ENCODE results near the gene SCYL2. TPM values are rescaled to one million over a fixed set of nuclear protein-coding genes. Genes with fewer than 3 reads are reported as not detected.

SCYL2 gene
- total RNA-seq, 4 donors from 2014 or later: 51.0 to 72.8 (median 61.4) TPM

GRCh38 chr12:100376161-100376560, 109.2 kb downstream of the SCYL2 start:
- Histone ChIP-seq H3K9me3 (no peaks in the 10 kb centered on the region), H3K27ac (no peak overlapping the region), H3K4me1 (peaks cover 0 to 21% (median 0%) of the 10 kb centered on the region in 3 donors), H3K4me3 (no peak overlapping the region), H3K36me3 (no peaks in the 10 kb centered on the region), H3K27me3 (no peaks in the 10 kb centered on the region)
- 100% methylated on average over 1 of the region's 1 CpG; no CpG with 5 or more reads in 1 of the 2 donors for WGBS, 2 donors (ENCODE audit: low coverage in 1 of 2)
- no peak for ATAC-seq
- TF ChIP-seq EP300 (IDR thresholded peaks at IDR 0.05) (no peak), POLR2AphosphoS5 (IDR thresholded peaks at IDR 0.05) (no peak), POLR2A (IDR thresholded peaks at IDR 0.05) (no peak), CTCF (IDR thresholded peaks at IDR 0.05) (no peak)

- H3K4me1 ChIP-seq: no peaks in the 10 kb centered on the region
- ATAC-seq: no peak
- WGBS, 2 donors (ENCODE audit: low coverage in 1 of 2): 60 to 76% methylated on average over 1 to 2 of the region's 2 CpGs
- no peaks in the 10 kb centered on the region for H3K9me3 ChIP-seq
- H3K36me3 ChIP-seq: no peaks in the 10 kb centered on the region
- no peak overlapping the region for H3K4me3 ChIP-seq
- no peaks in the 10 kb centered on the region for H3K27me3 ChIP-seq
- TF ChIP-seq POLR2AphosphoS5 (IDR thresholded peaks at IDR 0.05) (no peak), EP300 (IDR thresholded peaks at IDR 0.05) (no peak), CTCF (IDR thresholded peaks at IDR 0.05) (no peak), POLR2A (IDR thresholded peaks at IDR 0.05) (no peak)
- H3K27ac ChIP-seq: no peak overlapping the region
Measured at GRCh38 chr12:100381379-100381778, 114.4 kb downstream of the SCYL2 start.

GRCh38 chr12:100382338-100382737, 115.4 kb downstream of the SCYL2 start:
- no peaks in the 10 kb centered on the region for H3K36me3 ChIP-seq
- TF ChIP-seq CTCF (IDR thresholded peaks at IDR 0.05) (no peak), POLR2AphosphoS5 (IDR thresholded peaks at IDR 0.05) (no peak), POLR2A (IDR thresholded peaks at IDR 0.05) (no peak), EP300 (IDR thresholded peaks at IDR 0.05) (no peak)
- H3K27ac ChIP-seq: no peak overlapping the region
- ATAC-seq: no peak
- 70 to 75% methylated on average over 4 to 5 of the region's 6 CpGs for WGBS, 2 donors (ENCODE audit: low coverage in 1 of 2)
- no peaks in the 10 kb centered on the region for H3K9me3 ChIP-seq
- no peaks in the 10 kb centered on the region for H3K4me1 ChIP-seq
- no peak overlapping the region for H3K4me3 ChIP-seq
- no peaks in the 10 kb centered on the region for H3K27me3 ChIP-seq

GRCh38 chr12:100383586-100384558, 116.9 kb downstream of the SCYL2 start:
- no peak overlapping the region for H3K27ac ChIP-seq
- no peaks in the 10 kb centered on the region for H3K4me1 ChIP-seq
- no peak for ATAC-seq
- H3K27me3 ChIP-seq: no peaks in the 10 kb centered on the region
- no peak overlapping the region for H3K4me3 ChIP-seq
- TF ChIP-seq CTCF (IDR thresholded peaks at IDR 0.05) (no peak), POLR2AphosphoS5 (IDR thresholded peaks at IDR 0.05) (no peak), EP300 (IDR thresholded peaks at IDR 0.05) (no peak), POLR2A (IDR thresholded peaks at IDR 0.05) (no peak)
- H3K9me3 ChIP-seq: no peaks in the 10 kb centered on the region
- WGBS, 2 donors (ENCODE audit: low coverage in 1 of 2): 84 to 90% methylated on average over 7 to 8 of the region's 9 CpGs
- H3K36me3 ChIP-seq: no peaks in the 10 kb centered on the region

- no peaks in the 10 kb centered on the region for H3K27me3 ChIP-seq
- no peak for ATAC-seq
- 70 to 85% methylated on average over 4 to 5 of the region's 5 CpGs for WGBS, 2 donors (ENCODE audit: low coverage in 1 of 2)
- H3K9me3 ChIP-seq: no peaks in the 10 kb centered on the region
- no peak overlapping the region for H3K4me3 ChIP-seq
- no peak overlapping the region for H3K27ac ChIP-seq
- no peaks in the 10 kb centered on the region for H3K36me3 ChIP-seq
- H3K4me1 ChIP-seq: no peaks in the 10 kb centered on the region
- no peak for TF ChIP-seq CTCF (IDR thresholded peaks at IDR 0.05)
- no peak for TF ChIP-seq POLR2AphosphoS5 (IDR thresholded peaks at IDR 0.05)
- TF ChIP-seq POLR2A (IDR thresholded peaks at IDR 0.05): no peak
- TF ChIP-seq EP300 (IDR thresholded peaks at IDR 0.05): no peak
Measured at GRCh38 chr12:100384559-100384935, 117.6 kb downstream of the SCYL2 start.

Measured in gastroesophageal sphincter (tissue), 4 donors.